HG03565 (cell line): ENCODE data around the gene ARL5A.
"Not testable (repeated sequence)": the region's sequence is repeated elsewhere in the genome, so short reads cannot be mapped to it uniquely, and the experiment has no call there.

Source experiments
- ATAC-seq: cut with Tn5 transposase; IDR thresholded peaks from one replicate; pipeline ENCODE4 v1.9.1; 2021; ENCODE audit warnings: mild to moderate bottlenecking, moderate library complexity; ENCODE audit not compliant: unreplicated experiment

ARL5A gene, protein sequence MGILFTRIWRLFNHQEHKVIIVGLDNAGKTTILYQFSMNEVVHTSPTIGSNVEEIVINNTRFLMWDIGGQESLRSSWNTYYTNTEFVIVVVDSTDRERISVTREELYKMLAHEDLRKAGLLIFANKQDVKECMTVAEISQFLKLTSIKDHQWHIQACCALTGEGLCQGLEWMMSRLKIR

GRCh38 chr2:151828143-151828889 lies at the start of gene ARL5A:
Gene ARL5A (minus strand): TSS chr2:151828421. CDS start chr2:151828176, 245 bp downstream.
- ATAC-seq = peak; percentile 93

- not testable (repeated sequence) for ATAC-seq
Measured at GRCh38 chr2:151875631-151876030, 47.4 kb upstream of the ARL5A start.

DNA sequence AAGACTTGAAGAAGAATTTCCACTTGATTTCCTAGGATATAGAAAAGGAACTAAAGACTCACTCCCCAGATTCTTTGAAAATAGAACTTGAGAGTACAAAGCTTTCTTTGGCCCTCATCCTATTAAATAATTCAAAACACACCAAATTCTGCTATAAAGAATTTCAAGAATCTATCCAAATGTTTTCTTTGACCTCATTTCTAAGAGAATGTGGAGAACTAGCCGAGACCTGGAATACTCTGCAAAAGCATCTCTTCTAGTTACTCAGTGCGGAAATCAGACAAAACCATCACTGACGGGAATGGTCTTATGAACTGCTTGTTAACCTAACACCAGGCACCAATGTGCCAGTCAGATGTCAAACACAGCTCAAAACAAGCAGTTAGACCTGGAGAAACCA lies 44.2 kb upstream of the ARL5A start:
- no peak for ATAC-seq

GRCh38 chr2:151869291-151869690 lies 41.1 kb upstream of the ARL5A start:
- no peak for ATAC-seq

DNA sequence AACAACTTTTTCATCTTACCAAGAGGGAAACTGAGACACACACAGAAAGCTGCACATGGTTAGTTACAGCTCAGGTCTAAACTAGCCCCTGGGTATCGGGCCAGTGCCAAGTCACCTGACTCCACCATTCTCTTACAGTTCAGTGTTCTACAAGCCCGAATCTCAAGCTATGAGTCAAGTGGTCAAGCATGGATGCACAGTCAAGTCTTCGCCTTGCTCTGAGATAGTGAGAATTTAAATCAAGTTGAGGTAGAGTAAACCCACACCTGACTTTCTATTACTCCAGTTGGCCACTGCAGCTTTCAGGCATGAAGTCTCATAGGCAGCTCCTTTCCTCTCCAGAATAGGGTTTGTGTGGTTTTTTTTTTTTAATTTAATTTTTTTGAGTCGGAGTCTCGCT lies 34.5 kb upstream of the ARL5A start:
- peak; percentile 99 for ATAC-seq

DNA sequence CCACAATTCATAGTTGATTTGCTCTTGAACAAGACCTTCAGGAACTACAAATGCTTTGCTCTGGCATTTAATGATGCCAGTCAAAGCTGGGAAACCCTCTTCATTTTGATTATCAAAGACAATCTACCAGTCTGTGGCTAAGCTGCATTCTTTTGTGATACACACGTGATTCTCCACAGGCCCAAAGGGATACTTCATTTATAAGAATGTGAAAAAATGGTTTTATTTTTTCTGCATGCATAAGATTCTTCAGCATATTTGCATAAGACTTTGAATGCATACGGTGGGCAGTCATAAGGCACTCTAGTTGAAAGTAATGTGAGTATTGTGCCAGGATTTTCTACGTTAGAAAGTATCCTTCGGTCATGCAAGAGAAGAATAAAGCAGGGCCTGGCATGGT lies 33.0 kb upstream of the ARL5A start:
- ATAC-seq = no peak

GRCh38 chr2:151860613-151861146 lies 32.5 kb upstream of the ARL5A start:
- ATAC-seq = no peak

- ATAC-seq = no peak
Measured at GRCh38 chr2:151860210-151860609, 32.0 kb upstream of the ARL5A start.

- no peak for ATAC-seq
Measured at GRCh38 chr2:151857650-151858049, 29.4 kb upstream of the ARL5A start.

- ATAC-seq = no peak
Measured at GRCh38 chr2:151855111-151855510, 26.9 kb upstream of the ARL5A start.

GRCh38 chr2:151853070-151853758 lies 25.0 kb upstream of the ARL5A start:
- no peak for ATAC-seq

- ATAC-seq = no peak
Measured at GRCh38 chr2:151852260-151853069, 24.2 kb upstream of the ARL5A start.

GRCh38 chr2:151851761-151852160 lies 23.5 kb upstream of the ARL5A start:
- no peak for ATAC-seq

GRCh38 chr2:151849413-151850010 lies 21.3 kb upstream of the ARL5A start:
- ATAC-seq = no peak

GRCh38 chr2:151845884-151846283 lies 17.7 kb upstream of the ARL5A start:
- peak; percentile 41 for ATAC-seq

DNA sequence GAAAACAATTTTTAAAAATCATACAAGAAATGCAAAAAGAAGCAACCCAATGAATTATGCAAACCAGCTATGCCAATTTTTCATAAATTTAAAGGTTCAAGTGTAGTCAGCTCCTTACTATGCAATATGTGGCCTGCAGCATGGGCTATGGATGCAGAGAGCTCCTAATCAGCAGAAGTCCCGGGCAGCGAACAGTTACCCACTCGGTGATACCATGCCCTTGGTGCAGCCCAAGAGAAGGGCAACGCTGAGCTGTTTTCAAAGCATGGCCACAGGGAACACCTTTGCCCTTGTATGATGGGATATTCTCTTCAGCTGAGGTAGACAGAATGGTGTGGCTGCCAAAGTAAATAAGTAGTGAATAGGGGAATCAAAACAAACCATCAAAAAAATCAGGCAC lies 17.3 kb upstream of the ARL5A start:
- no peak for ATAC-seq

GRCh38 chr2:151844211-151844896 lies 16.1 kb upstream of the ARL5A start:
- ATAC-seq = no peak

- ATAC-seq = no peak
Measured at GRCh38 chr2:151843691-151844061, 15.5 kb upstream of the ARL5A start.

GRCh38 chr2:151842830-151843690 lies 14.8 kb upstream of the ARL5A start:
- ATAC-seq = no peak
